ENCODE results near the gene FBXO31. TPM values are rescaled to one million over a fixed set of nuclear protein-coding genes. Genes with fewer than 3 reads are reported as not detected.

Gene FBXO31
- total and polyA plus RNA-seq, 9 of the 15 experiments (the other 6 are each of a cell fraction or from before 2014, with no cell fraction given), result 0.18 to 33.3 (median 10.9) TPM

GRCh38 chr16:87387942-87388817 is 4.6 kb upstream of the FBXO31 start (continued):
- TF ChIP-seq RNF2 (IDR thresholded peaks at IDR 0.05) (peak; percentile 61; the same call in 1 of the 2 replicates), AFF4 (CRISPR knock-in tag; IDR thresholded peaks at IDR 0.05) (no peak), FOXP4 (CRISPR knock-in tag; IDR thresholded peaks at IDR 0.05; ENCODE audit: borderline replicate concordance) (peak; percentile 89; the same call in 1 of the 2 replicates), TAF7 (tag; IDR thresholded peaks at IDR 0.05) (peak; percentile 45), XRCC3 (IDR thresholded peaks at IDR 0.05) (no peak), GTF2A2 (tag; IDR thresholded peaks at IDR 0.05) (peak; percentile 73; the same call in 1 of the 2 replicates), HDAC8 (tag; IDR thresholded peaks at IDR 0.05) (peak; percentile 84; the same call in 1 of the 2 replicates), ZNF212 (CRISPR knock-in tag; IDR thresholded peaks at IDR 0.05) (no peak), SAFB2 (IDR thresholded peaks at IDR 0.05; ENCODE audit: borderline replicate concordance, low read depth, low read length, severe bottlenecking) (no peak), PHB (CRISPR knock-in tag; IDR thresholded peaks at IDR 0.05) (no peak), CTCF (IDR thresholded peaks at IDR 0.05 in 2 of 3, conservative IDR thresholded peaks at IDR 0.05 in 1 of 3; ENCODE audit: insufficient read depth in 2 of 3, low read depth in 1 of 3, low read length in 3 of 3) (no peak), POU5F1 (IDR thresholded peaks at IDR 0.05; ENCODE audit: borderline replicate concordance, low read depth, low read length, partially characterized antibody) (no peak), KLF13 (tag; IDR thresholded peaks at IDR 0.05; ENCODE audit: borderline replicate concordance, low read depth) (peak; percentile 64; the same call in 1 of the 2 replicates), ZNF717 (CRISPR knock-in tag; IDR thresholded peaks at IDR 0.05) (no peak), EP400 (IDR thresholded peaks at IDR 0.05) (peak; percentile 90), ZBTB49 (CRISPR knock-in tag; IDR thresholded peaks at IDR 0.05; ENCODE audit: borderline replicate concordance) (no peak)

Measured in K562 (cell line).